GM20431 (cell line): Measurements from ENCODE around the gene ACTL8.

Experiments used
- in situ Hi-C: fragments of 300-500 bp; cut with MseI, MboI; formaldehyde crosslinking; loops from one replicate; pipeline ENCODE4 v1.15.0; 2020; ENCODE audit warnings: low sequenced_read_pairs; ENCODE audit not compliant: unreplicated experiment

Gene ACTL8

GRCh38 chr1:17755120-17755519 lies at the start of gene ACTL8:
Gene ACTL8, plus strand, starts transcription at chr1:17755333. Its CDS starts 67,676 bp downstream, at chr1:17823009.
- in situ Hi-C loops: no loop called here

DNA sequence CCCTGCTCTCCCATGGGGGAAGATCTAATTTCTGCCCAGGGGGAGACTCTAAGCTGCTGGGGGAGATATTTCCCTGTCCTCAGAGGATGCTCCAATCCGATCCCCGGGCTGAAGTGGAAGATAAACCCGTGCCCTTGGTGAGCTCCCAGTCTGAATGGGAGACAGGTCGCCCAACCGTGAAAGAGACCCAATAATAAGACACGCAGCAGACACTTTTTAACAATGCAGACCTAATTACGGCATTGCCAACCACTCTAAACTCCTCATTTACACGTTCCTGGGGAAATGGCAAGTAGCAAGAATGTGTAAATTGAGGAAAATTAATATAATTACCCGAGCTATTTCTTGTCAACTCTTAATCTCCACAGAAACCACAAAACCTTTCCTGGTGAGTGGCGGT lies 48.7 kb upstream of the ACTL8 start:
- in situ Hi-C loops: no loop called here

DNA sequence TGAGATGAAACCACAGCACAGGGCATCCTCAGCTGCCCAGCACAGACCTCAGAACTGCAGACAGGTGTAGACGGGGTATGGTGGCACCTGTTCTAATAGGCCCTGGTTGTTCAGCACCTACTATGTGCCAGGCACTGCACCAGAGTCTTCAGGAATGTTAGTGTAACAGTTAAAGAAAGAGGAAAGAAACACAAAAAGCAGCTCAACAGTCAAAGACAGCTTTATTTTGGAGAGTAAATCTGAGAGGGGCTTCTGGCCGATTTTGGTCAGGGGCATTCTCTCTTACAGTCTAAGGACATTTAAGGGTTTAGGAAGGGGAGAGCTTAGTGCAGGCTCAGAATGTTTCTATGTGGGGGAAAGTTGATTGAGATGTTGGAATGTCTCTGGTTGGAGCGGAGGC lies 45.2 kb upstream of the ACTL8 start:
- in situ Hi-C loops: no loop called here

- in situ Hi-C loops: no loop called here
Observed at GRCh38 chr1:17710889-17711576, 44.1 kb upstream of the ACTL8 start.

DNA sequence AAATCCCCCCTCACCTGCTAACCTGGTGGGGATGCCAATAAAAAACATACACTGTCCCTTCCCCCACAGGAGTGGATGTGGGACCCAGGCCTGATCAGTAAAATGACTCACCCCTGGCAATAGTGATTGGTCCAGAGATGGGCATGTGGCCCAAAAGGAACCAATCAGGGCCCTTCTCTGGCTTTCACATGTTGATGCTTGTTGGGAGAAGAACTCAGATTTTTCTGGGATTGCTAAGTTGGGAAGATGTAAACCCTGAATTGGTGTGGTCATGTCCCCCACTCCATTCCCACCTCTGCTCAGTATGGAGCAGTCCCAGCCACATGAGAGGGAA lies 43.6 kb upstream of the ACTL8 start:
- in situ Hi-C loops: no loop called here

DNA sequence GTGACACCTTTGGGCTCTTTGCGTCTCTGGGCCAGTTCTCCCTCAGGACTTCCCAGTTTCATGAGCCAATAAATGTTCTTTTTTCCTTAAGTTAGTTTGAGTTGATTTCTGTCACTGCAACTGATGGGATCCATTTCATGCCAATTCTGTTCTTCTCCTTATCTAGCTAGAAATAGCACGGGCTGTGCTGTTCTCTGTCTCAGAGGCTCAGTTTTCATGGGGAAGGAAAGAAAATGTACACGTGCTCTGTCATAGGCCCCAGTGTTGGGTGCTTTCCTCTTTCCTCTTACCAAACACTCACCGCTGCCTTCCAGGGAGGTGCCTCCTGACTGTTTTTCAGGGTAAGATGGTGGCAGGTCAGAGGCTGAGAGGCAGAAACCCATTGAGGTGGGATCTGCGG lies 43.2 kb upstream of the ACTL8 start:
- in situ Hi-C loops: no loop called here

DNA sequence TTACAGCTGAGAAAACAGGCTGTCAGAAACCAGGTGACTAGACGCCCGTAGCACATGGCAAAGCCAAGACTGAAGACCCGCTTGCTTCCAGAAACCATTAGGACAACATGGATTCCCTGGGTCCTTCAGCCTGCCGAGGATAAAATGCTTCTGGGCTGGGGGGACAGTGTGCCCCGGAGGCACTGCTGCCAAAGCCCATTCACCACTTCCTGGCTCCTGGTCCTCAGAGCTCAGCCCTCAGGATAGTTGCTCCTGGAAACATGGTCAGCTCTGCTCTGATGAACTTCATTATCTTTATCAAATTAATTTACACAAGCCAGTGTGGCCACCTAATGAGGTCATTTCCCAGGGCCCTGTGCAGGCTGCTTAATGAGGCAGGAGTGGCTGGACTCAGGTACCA lies 41.1 kb upstream of the ACTL8 start:
- in situ Hi-C loops: no loop called here

DNA sequence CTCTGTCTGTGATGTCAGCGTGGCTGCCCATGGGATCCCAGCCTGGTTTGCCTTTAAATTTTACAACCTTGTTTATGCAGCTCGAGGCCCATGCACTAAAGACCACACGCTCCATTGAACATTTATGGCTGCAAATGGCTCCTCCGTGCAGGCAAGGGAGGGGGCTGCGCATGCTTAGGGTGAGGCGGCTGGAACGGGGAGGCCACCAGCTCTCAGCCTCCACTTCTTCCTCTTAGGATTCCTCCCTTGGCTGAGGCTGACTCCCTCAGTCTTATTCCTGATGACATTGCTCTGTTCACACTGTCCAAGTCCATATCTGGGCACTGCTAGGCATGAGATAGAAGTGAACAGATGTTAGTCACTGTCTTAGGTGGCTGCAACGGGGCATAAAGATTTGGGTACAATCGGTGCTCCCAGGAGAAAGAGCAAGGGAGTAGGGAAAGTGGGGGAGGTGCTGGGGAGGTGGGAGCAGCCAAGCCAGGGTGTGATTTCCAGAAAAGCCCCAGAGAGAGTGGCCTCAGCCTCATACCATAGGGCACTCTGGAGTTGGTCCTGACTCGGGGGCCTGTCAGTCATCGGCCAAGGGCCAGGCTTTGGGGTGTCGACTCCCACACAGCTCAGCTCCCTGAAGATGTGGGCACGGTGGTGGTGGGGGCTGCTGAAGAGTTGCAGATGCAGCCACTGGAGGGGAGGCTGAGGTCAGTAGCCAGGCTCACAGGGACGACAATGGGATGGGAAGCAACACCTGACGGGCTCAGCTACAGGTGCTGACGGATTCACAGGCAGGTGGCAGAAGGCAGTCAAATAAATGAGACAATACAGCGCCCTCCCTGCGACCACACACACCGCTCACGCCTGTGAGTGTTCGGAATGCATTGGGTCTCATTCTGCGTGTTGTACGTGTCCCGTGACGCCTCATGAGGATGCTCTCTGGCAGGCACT lies 37.3 kb upstream of the ACTL8 start:
- in situ Hi-C loops: no loop called here

GRCh38 chr1:17719874-17720273 lies 35.3 kb upstream of the ACTL8 start:
- in situ Hi-C loops: no loop called here

DNA sequence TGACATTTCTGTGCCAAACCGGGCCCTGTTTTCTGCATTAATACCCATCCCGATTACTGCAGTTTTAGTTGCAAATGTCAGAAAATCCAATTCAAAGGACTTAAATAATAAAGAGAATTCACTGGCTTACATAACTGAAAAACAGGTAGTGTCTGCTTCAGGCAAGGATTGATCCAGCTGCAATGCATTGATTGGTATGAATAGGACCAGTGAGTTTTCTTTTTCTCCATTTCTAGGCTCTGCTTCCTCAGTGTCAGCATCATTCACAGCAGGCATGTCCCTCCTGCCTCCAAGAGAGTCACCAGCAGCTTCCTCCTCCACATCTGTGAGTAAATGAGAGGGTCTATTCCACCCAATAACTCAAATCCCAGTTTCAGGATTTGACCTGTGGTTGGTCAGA lies 33.7 kb upstream of the ACTL8 start:
- in situ Hi-C loops: no loop called here

DNA sequence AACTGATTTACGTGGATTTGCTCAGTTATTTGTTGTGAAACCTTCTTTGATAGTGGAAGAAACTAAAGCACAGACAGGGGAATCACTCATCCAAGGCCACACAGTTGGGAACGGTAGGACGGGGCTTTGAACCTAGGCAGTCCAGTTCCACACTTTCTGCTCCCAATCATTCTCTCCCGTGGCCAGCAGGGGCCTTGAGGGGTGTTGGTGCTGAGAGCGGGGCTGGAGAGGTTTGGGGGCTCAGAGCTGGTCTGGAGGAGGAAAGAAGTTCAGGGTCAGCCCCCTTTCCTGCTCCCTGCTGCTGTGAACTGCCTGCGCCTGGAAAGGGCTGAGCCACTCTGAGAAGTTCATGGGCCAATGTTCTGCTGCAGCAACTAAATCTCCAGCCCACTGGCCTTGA lies 31.4 kb upstream of the ACTL8 start:
- in situ Hi-C loops: no loop called here

- in situ Hi-C loops: no loop called here
Observed at GRCh38 chr1:17724150-17724549, 31.0 kb upstream of the ACTL8 start.

DNA sequence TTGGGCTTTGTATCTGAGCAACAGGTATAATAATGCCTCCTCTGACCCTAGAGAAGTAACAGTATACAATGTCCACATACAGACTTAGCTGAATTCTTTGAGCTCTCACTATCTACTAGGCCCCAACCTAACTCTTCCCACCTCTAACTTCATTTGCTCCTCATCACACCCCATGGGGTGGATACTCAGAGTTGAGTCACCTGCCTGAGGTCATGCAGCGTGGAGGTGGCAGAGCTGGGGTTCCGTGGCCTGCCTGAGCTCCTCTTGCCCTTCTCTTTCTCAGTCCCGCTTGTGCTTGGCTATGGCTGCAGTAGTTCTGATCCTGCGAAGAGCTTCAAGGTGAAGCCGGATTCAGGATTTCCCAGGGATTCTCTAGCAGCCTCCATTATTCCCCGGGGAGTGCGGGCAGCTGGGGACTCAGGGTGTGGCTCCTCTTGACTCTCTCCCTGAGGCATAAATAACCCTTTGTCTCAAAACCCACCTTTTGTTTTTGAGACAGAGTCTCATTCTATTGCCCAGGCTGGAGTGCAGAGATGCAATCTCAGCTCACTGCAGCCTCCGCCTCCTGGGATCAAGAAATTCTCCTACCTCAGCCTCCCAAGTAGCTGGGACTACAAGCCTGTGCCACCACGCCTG lies 29.9 kb upstream of the ACTL8 start:
- in situ Hi-C loops: no loop called here

DNA sequence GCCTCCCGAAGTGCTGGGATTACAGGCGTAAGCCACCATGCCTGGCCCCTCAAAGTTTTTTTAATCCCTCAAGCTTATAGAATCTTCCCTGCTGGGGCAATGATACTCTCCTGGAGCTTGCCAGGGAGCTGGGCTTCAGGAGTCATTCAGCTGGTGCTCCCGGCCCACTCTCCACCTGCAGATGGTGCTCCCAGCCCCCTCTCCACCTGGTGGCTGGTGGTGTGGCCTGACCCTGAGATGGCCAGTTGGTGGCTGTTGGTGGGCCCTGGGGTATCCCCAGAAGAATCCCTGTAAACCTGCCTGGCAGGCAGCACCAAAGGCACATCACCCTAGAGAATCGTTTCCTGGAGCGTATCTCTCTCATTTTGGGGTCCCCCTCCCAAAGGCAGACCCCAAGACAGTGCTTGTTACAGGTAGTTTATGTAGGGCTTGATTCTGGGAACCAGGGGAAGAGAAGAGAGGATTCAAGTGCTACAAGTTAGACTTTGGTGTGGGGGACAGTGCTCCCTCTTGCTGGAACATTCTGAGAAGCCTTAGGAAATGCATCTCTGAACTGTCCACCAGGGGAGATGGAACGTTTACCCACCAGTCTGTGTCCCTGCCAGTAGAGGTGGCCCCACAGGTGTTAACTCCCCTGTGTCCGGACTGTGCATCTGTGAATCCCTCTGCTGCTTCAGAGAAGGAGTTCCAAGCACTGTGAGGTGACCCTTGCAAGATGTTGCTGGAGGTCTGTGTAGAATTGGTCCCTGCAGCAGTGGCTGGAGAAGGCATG lies 29.1 kb upstream of the ACTL8 start:
- in situ Hi-C loops: no loop called here

- in situ Hi-C loops: no loop called here
Observed at GRCh38 chr1:17728123-17728712, 26.9 kb upstream of the ACTL8 start.

DNA sequence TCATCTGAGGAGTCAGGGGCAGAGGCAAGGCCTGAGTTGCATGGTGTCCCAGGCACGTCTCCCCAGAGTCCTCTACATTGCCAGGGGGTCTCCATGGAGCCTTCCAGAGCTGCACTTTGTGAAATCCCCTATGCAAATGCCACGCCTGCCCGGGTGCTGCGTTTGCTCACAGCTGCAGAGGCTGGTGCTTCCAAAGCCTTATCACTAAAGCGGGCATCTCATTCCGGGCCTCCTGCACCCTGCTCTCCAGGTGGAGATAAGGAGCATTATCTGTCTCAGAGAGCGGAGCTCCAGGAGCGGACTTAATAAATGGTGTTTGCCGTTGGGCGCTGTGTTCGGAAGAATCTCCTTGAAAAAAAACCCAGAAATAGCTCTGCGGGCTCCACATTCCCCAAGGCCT lies 25.9 kb upstream of the ACTL8 start:
- in situ Hi-C loops: no loop called here

GRCh38 chr1:17729909-17730308 lies 25.2 kb upstream of the ACTL8 start:
- in situ Hi-C loops: no loop called here

DNA sequence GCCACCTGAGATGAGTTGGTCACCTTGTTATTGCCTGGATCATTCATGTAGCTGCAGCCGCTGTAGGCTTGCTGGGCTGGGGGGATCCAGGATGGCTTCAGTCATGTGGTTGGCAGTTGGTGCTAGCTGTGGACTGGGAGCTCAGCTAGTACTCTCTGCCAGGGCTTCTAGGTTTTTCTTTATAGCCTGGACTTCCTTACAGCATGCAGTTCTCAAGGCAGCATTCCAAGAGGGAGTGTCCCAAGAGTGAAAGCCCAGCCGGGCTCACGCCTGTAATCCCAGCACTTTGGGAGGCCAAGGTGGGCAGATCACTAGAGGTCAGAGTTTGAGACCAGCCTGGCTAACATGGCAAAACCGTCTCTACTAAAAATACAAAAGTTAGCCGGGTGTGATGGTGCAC lies 23.7 kb upstream of the ACTL8 start:
- in situ Hi-C loops: no loop called here

DNA sequence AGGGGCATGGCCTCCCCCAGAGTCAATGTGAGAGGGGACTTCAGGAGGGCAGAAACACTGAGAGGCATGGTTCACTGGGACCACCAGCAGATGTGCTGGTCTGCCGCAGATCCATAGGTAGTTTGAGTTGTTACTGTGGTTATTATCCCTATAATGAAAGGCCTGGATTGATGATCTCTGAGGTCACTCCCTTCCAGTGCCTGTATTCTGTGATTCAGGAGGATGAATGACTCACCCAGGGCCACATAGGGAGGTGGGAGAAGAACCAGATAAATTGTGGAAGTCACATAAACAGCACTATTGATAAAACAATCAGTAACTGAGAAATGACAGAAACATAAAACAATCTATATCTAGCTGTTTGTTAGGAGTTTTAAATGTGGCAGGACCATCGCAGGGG lies 22.7 kb upstream of the ACTL8 start:
- in situ Hi-C loops: no loop called here

GRCh38 chr1:17733661-17734060 lies 21.5 kb upstream of the ACTL8 start:
- in situ Hi-C loops: no loop called here
